Measurements from ENCODE around the gene APBB2.

APBB2 gene

GRCh38 chr4:40952217-40952616 lies 262.1 kb downstream of the APBB2 start:
- Histone ChIP-seq H3K79me2 (ENCODE audit: control insufficient read depth, insufficient read depth, low read length, unreplicated experiment) (peaks cover 6% of the 10 kb centered on the region), H3K36me3 (ENCODE audit: insufficient read depth, low read length) (no peaks in the 10 kb centered on the region), H3K27me3 (ENCODE audit: insufficient read depth, low read length) (no peaks in the 10 kb centered on the region), H3K27ac (ENCODE audit: low read depth, low read length) (no peak overlapping the region), H2AFZ (ENCODE audit: low read length, unreplicated experiment) (no peak overlapping the region), H3K4me3 (ENCODE audit: low read depth, low read length) (no peak overlapping the region), H3K4me1 (ENCODE audit: control insufficient read depth, insufficient read depth, low read length, unreplicated experiment) (no peaks in the 10 kb centered on the region)

GRCh38 chr4:40951026-40951425 lies 263.3 kb downstream of the APBB2 start:
- Histone ChIP-seq H3K27ac (ENCODE audit: low read depth, low read length) (no peak overlapping the region), H3K36me3 (ENCODE audit: insufficient read depth, low read length) (no peaks in the 10 kb centered on the region), H3K4me1 (ENCODE audit: control insufficient read depth, insufficient read depth, low read length, unreplicated experiment) (no peaks in the 10 kb centered on the region), H3K27me3 (ENCODE audit: insufficient read depth, low read length) (no peaks in the 10 kb centered on the region), H3K4me3 (ENCODE audit: low read depth, low read length) (no peak overlapping the region), H2AFZ (ENCODE audit: low read length, unreplicated experiment) (no peak overlapping the region), H3K79me2 (ENCODE audit: control insufficient read depth, insufficient read depth, low read length, unreplicated experiment) (peaks cover 10% of the 10 kb centered on the region)

DNA sequence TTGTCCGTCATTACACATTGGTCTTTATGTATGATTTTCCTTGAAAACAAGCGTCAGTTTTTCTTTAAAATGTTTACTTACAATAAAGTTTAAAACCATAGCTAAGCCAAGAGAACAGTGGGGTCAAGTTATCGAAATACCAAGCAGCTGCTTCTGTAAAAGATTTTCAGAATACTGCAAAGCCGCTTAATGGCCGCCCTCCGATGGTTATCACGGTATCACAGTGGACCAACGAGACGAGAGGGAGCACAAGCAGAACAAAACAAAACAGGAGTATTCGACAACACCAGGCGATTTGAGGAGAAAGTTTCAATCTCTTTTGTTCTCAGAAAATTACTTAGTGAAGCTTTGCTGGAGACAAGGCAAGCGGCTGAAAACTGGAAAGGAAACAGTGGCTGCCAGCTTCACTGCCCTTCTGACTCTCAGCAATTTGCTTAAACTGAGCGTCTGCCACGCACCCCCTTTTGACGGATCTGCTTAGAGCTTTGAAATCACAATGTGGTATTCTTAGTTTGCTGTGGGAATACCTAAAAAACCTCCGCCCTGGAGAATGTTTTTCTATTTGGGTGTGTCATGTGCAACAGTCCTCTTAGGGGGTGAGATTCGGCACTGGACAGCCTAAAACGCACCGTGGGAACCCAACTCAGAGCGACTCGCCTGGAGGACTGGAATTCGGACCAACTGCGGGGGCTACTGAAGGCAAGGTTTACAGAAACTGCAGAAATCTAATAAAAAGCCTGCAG lies 264.8 kb downstream of the APBB2 start:
- Histone ChIP-seq H3K79me2 (ENCODE audit: control insufficient read depth, insufficient read depth, low read length, unreplicated experiment) (peaks cover 10% of the 10 kb centered on the region), H3K4me1 (ENCODE audit: control insufficient read depth, insufficient read depth, low read length, unreplicated experiment) (no peaks in the 10 kb centered on the region), H3K27ac (ENCODE audit: low read depth, low read length) (no peak overlapping the region), H3K36me3 (ENCODE audit: insufficient read depth, low read length) (0 out of 2 replicates have a peak, but pooled peaks cover 3% of the 10 kb centered on the region), H3K4me3 (ENCODE audit: low read depth, low read length) (no peak overlapping the region), H3K27me3 (ENCODE audit: insufficient read depth, low read length) (no peaks in the 10 kb centered on the region), H2AFZ (ENCODE audit: low read length, unreplicated experiment) (no peak overlapping the region)

- Histone ChIP-seq H3K4me3 (ENCODE audit: low read depth, low read length) (no peak overlapping the region), H3K36me3 (ENCODE audit: insufficient read depth, low read length) (peaks cover 6% of the 10 kb centered on the region), H3K27ac (ENCODE audit: low read depth, low read length) (no peak overlapping the region), H3K27me3 (ENCODE audit: insufficient read depth, low read length) (no peaks in the 10 kb centered on the region), H3K4me1 (ENCODE audit: control insufficient read depth, insufficient read depth, low read length, unreplicated experiment) (no peaks in the 10 kb centered on the region), H2AFZ (ENCODE audit: low read length, unreplicated experiment) (no peak overlapping the region), H3K79me2 (ENCODE audit: control insufficient read depth, insufficient read depth, low read length, unreplicated experiment) (peaks cover 7% of the 10 kb centered on the region)
These were observed 266.3 kb downstream of the APBB2 start for GRCh38 chr4:40948014-40948413.

- no peak overlapping the region for H3K27ac ChIP-seq (ENCODE audit: low read depth, low read length)
- H2AFZ ChIP-seq (ENCODE audit: low read length, unreplicated experiment), result no peak overlapping the region
- no peaks in the 10 kb centered on the region for H3K4me1 ChIP-seq (ENCODE audit: control insufficient read depth, insufficient read depth, low read length, unreplicated experiment)
- H3K36me3 ChIP-seq (ENCODE audit: insufficient read depth, low read length), result peaks cover 6% of the 10 kb centered on the region
- H3K4me3 ChIP-seq (ENCODE audit: low read depth, low read length), result no peak overlapping the region
- H3K79me2 ChIP-seq (ENCODE audit: control insufficient read depth, insufficient read depth, low read length, unreplicated experiment), result peaks cover 7% of the 10 kb centered on the region
- no peaks in the 10 kb centered on the region for H3K27me3 ChIP-seq (ENCODE audit: insufficient read depth, low read length)
These were observed 267.7 kb downstream of the APBB2 start for GRCh38 chr4:40946652-40947051.

DNA sequence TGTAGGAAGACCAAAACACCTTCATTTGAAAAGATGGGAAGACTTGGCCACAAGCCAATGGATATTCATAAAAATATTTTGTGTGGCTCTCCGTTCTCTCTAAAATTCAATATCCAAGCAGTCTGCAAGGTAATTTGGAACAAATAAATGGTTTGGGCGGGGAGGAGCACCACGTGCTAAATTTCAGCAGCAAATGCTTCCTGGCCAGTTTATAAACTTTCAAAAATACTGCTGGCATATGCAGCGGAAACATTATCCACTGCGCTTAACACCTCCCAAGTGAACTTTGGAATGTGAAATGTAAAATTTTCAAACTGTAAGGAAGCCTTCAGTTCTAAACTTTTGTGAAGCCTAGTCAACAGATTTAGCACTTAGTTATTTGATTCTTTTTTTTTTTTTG lies 273.6 kb downstream of the APBB2 start:
- Histone ChIP-seq H3K27me3 (ENCODE audit: insufficient read depth, low read length) (no peaks in the 10 kb centered on the region), H3K79me2 (ENCODE audit: control insufficient read depth, insufficient read depth, low read length, unreplicated experiment) (no peaks in the 10 kb centered on the region), H3K36me3 (ENCODE audit: insufficient read depth, low read length) (peaks cover 15% of the 10 kb centered on the region), H3K4me3 (ENCODE audit: low read depth, low read length) (no peak overlapping the region), H3K4me1 (ENCODE audit: control insufficient read depth, insufficient read depth, low read length, unreplicated experiment) (no peaks in the 10 kb centered on the region), H3K27ac (ENCODE audit: low read depth, low read length) (no peak overlapping the region), H2AFZ (ENCODE audit: low read length, unreplicated experiment) (no peak overlapping the region)

GRCh38 chr4:40940317-40940741 lies 274.0 kb downstream of the APBB2 start:
- Histone ChIP-seq H3K79me2 (ENCODE audit: control insufficient read depth, insufficient read depth, low read length, unreplicated experiment) (no peaks in the 10 kb centered on the region), H3K4me3 (ENCODE audit: low read depth, low read length) (no peak overlapping the region), H2AFZ (ENCODE audit: low read length, unreplicated experiment) (no peak overlapping the region), H3K27ac (ENCODE audit: low read depth, low read length) (no peak overlapping the region), H3K4me1 (ENCODE audit: control insufficient read depth, insufficient read depth, low read length, unreplicated experiment) (no peaks in the 10 kb centered on the region), H3K36me3 (ENCODE audit: insufficient read depth, low read length) (peaks cover 15% of the 10 kb centered on the region), H3K27me3 (ENCODE audit: insufficient read depth, low read length) (no peaks in the 10 kb centered on the region)

GRCh38 chr4:40939856-40940255 lies 274.5 kb downstream of the APBB2 start:
- no peaks in the 10 kb centered on the region for H3K79me2 ChIP-seq (ENCODE audit: control insufficient read depth, insufficient read depth, low read length, unreplicated experiment)
- H3K36me3 ChIP-seq (ENCODE audit: insufficient read depth, low read length), result peaks cover 15% of the 10 kb centered on the region
- H3K27me3 ChIP-seq (ENCODE audit: insufficient read depth, low read length), result no peaks in the 10 kb centered on the region
- H2AFZ ChIP-seq (ENCODE audit: low read length, unreplicated experiment), result no peak overlapping the region
- H3K4me3 ChIP-seq (ENCODE audit: low read depth, low read length), result no peak overlapping the region
- H3K4me1 ChIP-seq (ENCODE audit: control insufficient read depth, insufficient read depth, low read length, unreplicated experiment), result no peaks in the 10 kb centered on the region
- no peak overlapping the region for H3K27ac ChIP-seq (ENCODE audit: low read depth, low read length)

GRCh38 chr4:40938337-40938736 lies 276.0 kb downstream of the APBB2 start:
- H3K27me3 ChIP-seq (ENCODE audit: insufficient read depth, low read length), result no peaks in the 10 kb centered on the region
- peaks cover 9% of the 10 kb centered on the region for H3K36me3 ChIP-seq (ENCODE audit: insufficient read depth, low read length)
- no peak overlapping the region for H3K27ac ChIP-seq (ENCODE audit: low read depth, low read length)
- no peak overlapping the region for H3K4me3 ChIP-seq (ENCODE audit: low read depth, low read length)
- no peak overlapping the region for H2AFZ ChIP-seq (ENCODE audit: low read length, unreplicated experiment)
- H3K4me1 ChIP-seq (ENCODE audit: control insufficient read depth, insufficient read depth, low read length, unreplicated experiment), result no peaks in the 10 kb centered on the region
- H3K79me2 ChIP-seq (ENCODE audit: control insufficient read depth, insufficient read depth, low read length, unreplicated experiment), result no peaks in the 10 kb centered on the region

GRCh38 chr4:40937140-40937725 lies 277.1 kb downstream of the APBB2 start:
- Histone ChIP-seq H3K27ac (ENCODE audit: low read depth, low read length) (no peak overlapping the region), H3K4me3 (ENCODE audit: low read depth, low read length) (no peak overlapping the region), H3K27me3 (ENCODE audit: insufficient read depth, low read length) (no peaks in the 10 kb centered on the region), H3K36me3 (ENCODE audit: insufficient read depth, low read length) (peaks cover 9% of the 10 kb centered on the region; the same call in 1 of the 2 replicates), H3K79me2 (ENCODE audit: control insufficient read depth, insufficient read depth, low read length, unreplicated experiment) (no peaks in the 10 kb centered on the region), H2AFZ (ENCODE audit: low read length, unreplicated experiment) (no peak overlapping the region), H3K4me1 (ENCODE audit: control insufficient read depth, insufficient read depth, low read length, unreplicated experiment) (no peaks in the 10 kb centered on the region)

DNA sequence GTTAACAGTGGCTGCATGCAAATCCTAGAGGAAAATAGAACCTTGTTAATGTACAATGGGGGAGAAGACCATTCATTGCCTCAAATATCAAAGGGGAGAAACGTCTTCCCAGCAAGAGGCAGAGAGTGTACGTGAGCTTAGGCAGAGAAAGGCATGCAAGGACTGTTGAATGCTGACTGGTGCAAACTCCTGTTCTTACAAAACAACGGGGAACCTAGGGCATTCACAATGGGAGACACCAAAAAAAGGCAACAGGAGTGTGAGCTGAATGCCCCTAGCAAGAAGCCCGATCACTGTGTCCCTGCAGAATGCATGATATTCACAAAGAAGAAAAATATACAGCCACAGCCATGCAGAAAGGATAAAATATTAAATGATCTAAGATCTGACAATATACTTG lies 279.7 kb downstream of the APBB2 start:
- no peak overlapping the region for H3K27ac ChIP-seq (ENCODE audit: low read depth, low read length)
- no peaks in the 10 kb centered on the region for H3K4me1 ChIP-seq (ENCODE audit: control insufficient read depth, insufficient read depth, low read length, unreplicated experiment)
- no peaks in the 10 kb centered on the region; the same call in 1 of the 2 replicates for H3K36me3 ChIP-seq (ENCODE audit: insufficient read depth, low read length)
- H3K27me3 ChIP-seq (ENCODE audit: insufficient read depth, low read length), result no peaks in the 10 kb centered on the region
- H3K4me3 ChIP-seq (ENCODE audit: low read depth, low read length), result no peak overlapping the region
- H3K79me2 ChIP-seq (ENCODE audit: control insufficient read depth, insufficient read depth, low read length, unreplicated experiment), result no peaks in the 10 kb centered on the region
- no peak overlapping the region for H2AFZ ChIP-seq (ENCODE audit: low read length, unreplicated experiment)

Measured in ACC112 (cell line).